IMR-90 (cell line): ENCODE measurements around the gene ARFGAP3. TPM values are rescaled to one million over a fixed set of nuclear protein-coding genes. Genes with fewer than 3 reads are reported as not detected.
A peak's percentile ranks its signal among the peaks of the same experiment; 100 is the strongest.

ENCODE experiments used
- ATAC-seq: fragments of 200-7000 bp; cut with Tn5 transposase; 2 replicates; pipeline ENCODE4 v1.9.1; 2020; ENCODE audit warnings: low read depth, mild to moderate bottlenecking, moderate library complexity
- BruUV-seq: library from RNA; stranded (reverse); fragments of 400-500 nt; replicated peaks from 2 replicates; lab custom pipeline; 2021; lab: Mats Ljungman, UMichigan
- CTCF ChIA-PET: fragments of 300-600 bp; formaldehyde crosslinking; extraction: SDS; loops from one replicate; lab custom pipeline; 2021; ENCODE audit warnings: antibody characterized with exemption; lab: Yijun Ruan, JAX
- POLR2A ChIA-PET: fragments of 300-600 bp; sonication (Branson Sonifier 250); formaldehyde crosslinking; loops from one replicate; lab custom pipeline; 2022; ENCODE audit warnings: antibody characterized with exemption; ENCODE audit not compliant: unreplicated experiment; lab: Charles Lee
- DNase-seq: peaks from one replicate; pipeline ENCODE4 v3.0.0; 2013
- H2AFZ ChIP-seq: replicated peaks from 2 replicates; pipeline ENCODE3; 2013; ENCODE audit warnings: low read length, mild to moderate bottlenecking; ENCODE audit not compliant: poor library complexity
- H2AK5ac ChIP-seq: 2 replicates; pipeline ENCODE4 v1.6.1; 2013; ENCODE audit warnings: low read depth, low read length, inconsistent platforms
- H2AK9ac ChIP-seq: replicated peaks from 2 replicates; pipeline ENCODE3; 2013; ENCODE audit warnings: mild to moderate bottlenecking, low read depth, low read length, moderate library complexity; ENCODE audit not compliant: poor library complexity
- H2BK120ac ChIP-seq: 2 replicates; pipeline ENCODE4 v1.6.1; 2013; ENCODE audit warnings: low read depth, low read length, inconsistent platforms
- H2BK15ac ChIP-seq: 3 replicates; pipeline ENCODE4 v1.6.1; 2013; ENCODE audit warnings: low read depth, low read length, inconsistent platforms
- H2BK20ac ChIP-seq: 2 replicates; pipeline ENCODE4 v1.6.1; 2013; ENCODE audit warnings: low read depth, mild to moderate bottlenecking, inconsistent platforms, low read length, moderate library complexity
- H2BK5ac ChIP-seq: 2 replicates; pipeline ENCODE4 v1.6.1; 2013; ENCODE audit warnings: mild to moderate bottlenecking, low read depth, low read length, inconsistent platforms; ENCODE audit not compliant: poor library complexity, severe bottlenecking
- H3K14ac ChIP-seq: replicated peaks from 2 replicates; pipeline ENCODE4 v1.6.1; 2013; ENCODE audit warnings: low read depth, low read length, inconsistent platforms
- H3K18ac ChIP-seq: 2 replicates; pipeline ENCODE4 v1.6.1; 2013; ENCODE audit warnings: low read depth, low read length, control low read depth
- H3K23ac ChIP-seq: 2 replicates; pipeline ENCODE4 v1.6.1; 2013; ENCODE audit warnings: low read depth, low read length, inconsistent platforms
- H3K27ac ChIP-seq: 2 replicates; pipeline ENCODE4 v1.5.1; 2013; ENCODE audit warnings: mild to moderate bottlenecking, control low read depth, low read length; ENCODE audit not compliant: insufficient read depth
- H3K27me3 ChIP-seq: 2 replicates; pipeline ENCODE4 v1.6.1; 2013; ENCODE audit warnings: low read length; ENCODE audit not compliant: control insufficient read depth, insufficient read depth
- H3K36me3 ChIP-seq: 2 replicates; pipeline ENCODE4 v1.6.1; 2013; ENCODE audit warnings: low read length, mixed read lengths; ENCODE audit not compliant: control insufficient read depth, insufficient read depth
- H3K4ac ChIP-seq: 2 replicates; pipeline ENCODE4 v1.6.1; 2013; ENCODE audit warnings: low read depth, low read length, inconsistent platforms
- H3K4me1 ChIP-seq: 2 replicates; pipeline ENCODE4 v1.6.1; 2013; ENCODE audit warnings: low read length, mixed read lengths; ENCODE audit not compliant: control insufficient read depth, insufficient read depth
- H3K4me2 ChIP-seq: 2 replicates; pipeline ENCODE4 v1.6.1; 2013; ENCODE audit warnings: low read depth, mild to moderate bottlenecking, control low read depth, low read length, moderate library complexity
- H3K4me3 ChIP-seq: 2 replicates; pipeline ENCODE4 v1.5.1; 2013; ENCODE audit warnings: low read depth, mild to moderate bottlenecking, control low read depth, low read length, moderate library complexity; ENCODE audit not compliant: insufficient read depth
- H3K56ac ChIP-seq: 2 replicates; pipeline ENCODE4 v1.6.1; 2013; ENCODE audit warnings: low read length, inconsistent platforms; ENCODE audit not compliant: insufficient read depth; ENCODE audit errors: extremely low read depth
- H3K79me1 ChIP-seq, 2 experiments: 2 replicates each; pipeline ENCODE4 v1.6.1; 2013; ENCODE audit warnings: low read length in 2 of 2, inconsistent platforms in 1 of 2, low read depth in 1 of 2
- H3K9ac ChIP-seq: 2 replicates; pipeline ENCODE4 v1.6.1; 2013; ENCODE audit warnings: low read depth, low read length, control low read depth
- H3K9me1 ChIP-seq: 2 replicates; pipeline ENCODE4 v1.6.1; 2013; ENCODE audit warnings: low read length, inconsistent platforms; ENCODE audit not compliant: insufficient read depth
- H3K9me3 ChIP-seq: 2 replicates; pipeline ENCODE4 v1.6.1; 2013; ENCODE audit warnings: low read length; ENCODE audit not compliant: control insufficient read depth, insufficient read depth
- H4K20me1 ChIP-seq: 2 replicates; pipeline ENCODE4 v1.6.1; 2013; ENCODE audit warnings: low read length, inconsistent platforms; ENCODE audit not compliant: insufficient read depth
- H4K5ac ChIP-seq: 2 replicates; pipeline ENCODE4 v1.6.1; 2013; ENCODE audit warnings: mild to moderate bottlenecking, low read depth, low read length, control low read depth
- H4K8ac ChIP-seq, 2 experiments: 2 replicates each; pipeline ENCODE4 v1.6.1; 2013; ENCODE audit warnings: low read depth in 2 of 2, low read length in 2 of 2, control low read depth in 1 of 2, inconsistent platforms in 1 of 2
- H4K91ac ChIP-seq: 2 replicates; pipeline ENCODE4 v1.6.1; 2013; ENCODE audit warnings: low read depth, low read length, inconsistent platforms; ENCODE audit not compliant: insufficient read depth
- BHLHE40 ChIP-seq: fragments of 150-350 bp; IDR thresholded peaks from 2 replicates; pipeline ENCODE4 v1.6.1; 2016; ENCODE audit warnings: mild to moderate bottlenecking, low read depth, low read length
- FOS ChIP-seq: fragments of 150-350 bp; IDR thresholded peaks from 2 replicates; pipeline ENCODE4 v1.6.1; 2016; ENCODE audit warnings: low read depth, low read length
- MXI1 ChIP-seq: IDR thresholded peaks from 2 replicates; pipeline ENCODE4 v1.6.1; 2012; ENCODE audit warnings: low read depth, mild to moderate bottlenecking, low read length, moderate library complexity, borderline replicate concordance
- NFE2L2 ChIP-seq: fragments of 150-350 bp; IDR thresholded peaks from 2 replicates; pipeline ENCODE4 v1.6.1; 2016; ENCODE audit warnings: low read depth, mild to moderate bottlenecking, low read length
- RAD21 ChIP-seq: IDR thresholded peaks from 2 replicates; pipeline ENCODE4 v1.6.1; 2012; ENCODE audit warnings: low read length, improper control_type of control experiment
- WGBS, 2 experiments: methylation state at CpG; one replicate each; pipeline versions ENCODE4 v1.1.5 to v1.1.7; 2013; ENCODE audit warnings: missing lambda C conversion rate in 2 of 2; ENCODE audit not compliant: insufficient read length in 1 of 2; ENCODE audit errors: extremely low coverage in 2 of 2; 5-methylcytosine and 5-hydroxymethylcytosine counted together
- dilution Hi-C: fragments of 300-500 bp; cut with HindIII; formaldehyde crosslinking; loops from one replicate; pipeline ENCODE4 v1.14.3; 2018; ENCODE audit warnings: low sequenced_read_pairs; ENCODE audit not compliant: unreplicated experiment
- in situ Hi-C: fragments of 300-500 bp; cut with MboI; formaldehyde crosslinking; loops from 3 replicates; pipeline ENCODE4 v1.14.3; 2019; ENCODE audit warnings: low sequenced_read_pairs, inconsistent platforms, mixed read lengths
- intact Hi-C: fragments of 100-400 bp; cut with micrococcal nuclease; formaldehyde crosslinking; loops from 2 replicates; pipeline ENCODE4 v1.10.0; 2022
- polyA plus RNA-seq, 3 experiments: library from polyadenylated mRNA; depleted of rRNA; stranded (reverse); fragments of >200 nt; gene quantifications; 2 replicates each; pipeline ENCODE4 v1.2.3, GENCODE V29; 2012; ENCODE audit warnings: low replicate concordance in 1 of 3
- total RNA-seq: library from RNA; depleted of rRNA; stranded (reverse); fragments of >200 nt; gene quantifications from 2 replicates; pipeline ENCODE4 v1.2.3, GENCODE V29; 2012
- TF ChIP-seq, protein P1 (sequence below): conservative IDR thresholded peaks from 2 replicates; pipeline ENCODE4 v1.5.1; 2012; ENCODE audit warnings: mild to moderate bottlenecking, low read depth, low read length, improper control_type of control experiment

ARFGAP3 gene
- total and polyA plus RNA-seq, 2 of the 4 experiments (the other 2 are of a cell fraction): 50.0 to 70.1 TPM

DNA sequence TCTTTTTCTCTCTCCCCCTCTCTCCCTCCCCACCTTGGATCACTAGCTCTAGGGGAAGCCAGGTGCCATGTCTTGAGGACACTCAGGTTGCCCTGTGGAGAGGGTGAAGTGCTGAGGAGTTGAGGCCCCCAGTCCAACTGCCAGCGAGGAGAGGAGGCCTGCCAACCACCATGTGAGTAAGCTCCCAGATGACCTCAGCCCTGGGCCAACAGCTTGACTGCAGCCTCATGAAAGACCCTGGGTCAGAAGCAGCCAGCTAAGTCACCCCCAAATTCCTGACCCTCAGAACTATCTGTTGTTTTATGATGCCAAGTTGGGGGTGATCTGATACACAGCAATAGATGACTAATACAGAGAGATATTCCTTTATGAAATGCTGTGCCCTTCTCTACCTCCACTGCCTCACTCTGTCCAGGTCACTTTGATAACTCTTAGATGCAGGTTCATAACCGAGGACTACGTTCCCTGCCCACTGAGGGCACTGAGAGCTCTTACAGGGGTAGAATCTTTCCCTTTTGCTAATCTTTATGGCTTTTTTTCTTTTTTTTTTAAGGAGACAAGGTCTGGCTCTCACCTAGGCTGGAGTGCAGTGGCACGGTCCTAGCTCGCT, 8.0 kb downstream of the ARFGAP3 start:
- Histone ChIP-seq H3K36me3 (peaks cover 25% of the 10 kb centered on the region), H2BK120ac (no peak overlapping the region), H2BK15ac (no peak overlapping the region), H3K9ac (no peak overlapping the region), H3K9me3 (no peaks in the 10 kb centered on the region), H2BK20ac (no peak overlapping the region), H2BK5ac (no peak overlapping the region), H2AK9ac (no peak overlapping the region), H3K18ac (no peak overlapping the region), H3K14ac (peak overlapping the region; percentile 41; the same call in 1 of the 2 replicates), H4K8ac (no peak overlapping the region), H4K20me1 (peaks cover 70% of the 10 kb centered on the region), H3K79me1 (peaks cover 43 to 83% of the 10 kb centered on the region in 2 experiments), H2AK5ac (no peak overlapping the region), H4K5ac (no peak overlapping the region), H2AFZ (no peak overlapping the region), H3K4me3 (no peak overlapping the region), H3K23ac (no peak overlapping the region), H3K4me1 (peaks cover 10% of the 10 kb centered on the region), H4K91ac (no peak overlapping the region), H3K27me3 (no peaks in the 10 kb centered on the region), H3K27ac (no peak overlapping the region), H3K4me2 (no peak overlapping the region), H3K56ac (no peak overlapping the region), H3K9me1 (peaks cover 39% of the 10 kb centered on the region), H3K4ac (no peak overlapping the region)
- no peak for DNase-seq
- CTCF ChIA-PET: interaction anchor here (0.7 kb wide), 1 partner anchor 34 kb away, joined by 5 read pairs; no protein-coding TSS in a partner anchor
- no TSS peak for BruUV-seq
- in situ Hi-C loops: no loop called here
- POLR2A ChIA-PET: interaction anchor here (0.6 kb wide), 1 partner anchor 146 kb away, joined by 4 read pairs; no protein-coding TSS in a partner anchor
- intact Hi-C loops: no loop called here
- no CpG with 5 or more reads among the region's 5 CpGs for WGBS, 2 experiments
- TF ChIP-seq BHLHE40 (no peak), MXI1 (no peak), RAD21 (no peak), NFE2L2 (no peak), FOS (no peak)
- TF ChIP-seq, protein P1, sequence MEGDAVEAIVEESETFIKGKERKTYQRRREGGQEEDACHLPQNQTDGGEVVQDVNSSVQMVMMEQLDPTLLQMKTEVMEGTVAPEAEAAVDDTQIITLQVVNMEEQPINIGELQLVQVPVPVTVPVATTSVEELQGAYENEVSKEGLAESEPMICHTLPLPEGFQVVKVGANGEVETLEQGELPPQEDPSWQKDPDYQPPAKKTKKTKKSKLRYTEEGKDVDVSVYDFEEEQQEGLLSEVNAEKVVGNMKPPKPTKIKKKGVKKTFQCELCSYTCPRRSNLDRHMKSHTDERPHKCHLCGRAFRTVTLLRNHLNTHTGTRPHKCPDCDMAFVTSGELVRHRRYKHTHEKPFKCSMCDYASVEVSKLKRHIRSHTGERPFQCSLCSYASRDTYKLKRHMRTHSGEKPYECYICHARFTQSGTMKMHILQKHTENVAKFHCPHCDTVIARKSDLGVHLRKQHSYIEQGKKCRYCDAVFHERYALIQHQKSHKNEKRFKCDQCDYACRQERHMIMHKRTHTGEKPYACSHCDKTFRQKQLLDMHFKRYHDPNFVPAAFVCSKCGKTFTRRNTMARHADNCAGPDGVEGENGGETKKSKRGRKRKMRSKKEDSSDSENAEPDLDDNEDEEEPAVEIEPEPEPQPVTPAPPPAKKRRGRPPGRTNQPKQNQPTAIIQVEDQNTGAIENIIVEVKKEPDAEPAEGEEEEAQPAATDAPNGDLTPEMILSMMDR: no peak
- ATAC-seq: peak; percentile 55
- dilution Hi-C loops: no loop called here
